HepG2 (cell line): Measurements from ENCODE around the gene RYR2. TPM values are rescaled to one million over a fixed set of nuclear protein-coding genes. Genes with fewer than 3 reads are reported as not detected.

Experiments used
- ATAC-seq: fragments of 200-7000 bp; cut with Tn5 transposase; 3 replicates; pipeline ENCODE4 v1.9.1; 2020; ENCODE audit warnings: mild to moderate bottlenecking, moderate library complexity
- BruUV-seq: library from RNA; stranded (reverse); fragments of 400-500 nt; replicated peaks from 2 replicates; lab custom pipeline; 2021; lab: Mats Ljungman, UMichigan
- CTCF ChIA-PET: fragments of 300-600 bp; formaldehyde crosslinking; extraction: SDS; loops from one replicate; lab custom pipeline; 2021; ENCODE audit warnings: low total read pairs, inconsistent platforms, low intra/inter-chr PET ratio; lab: Yijun Ruan, JAX
- POLR2A ChIA-PET: fragments of 350-600 bp; sonication (Branson Sonifier 250); formaldehyde crosslinking; loops from one replicate; lab custom pipeline; 2020; ENCODE audit warnings: antibody characterized with exemption, inconsistent platforms; lab: Yijun Ruan, JAX
- DNase-seq: peaks from one replicate; pipeline ENCODE4 v3.0.0-alpha.2; 2015; ENCODE audit warnings: low spot score
- FAIRE-seq: peaks from 3 replicates; lab custom pipeline; 2011; peaks lifted over from hg19 to GRCh38; lab: Jason Lieb, UNC
- H2AFZ ChIP-seq: one replicate; pipeline ENCODE4 v1.6.1; 2011; ENCODE audit warnings: low read length, inconsistent platforms
- H3K27ac ChIP-seq: fragments of 300-600 bp; 3 replicates; pipeline ENCODE4 v1.8.0; 2011; ENCODE audit warnings: mixed run types, mild to moderate bottlenecking, mixed read lengths, low read length, inconsistent platforms; ENCODE audit not compliant: insufficient read depth; ENCODE audit errors: extremely low read length
- H3K27me3 ChIP-seq, 2 experiments: fragments of 200-600 bp in 1 of 2; 2 replicates in 1 of 2; 3 replicates in 1 of 2; pipeline versions ENCODE4 v1.6.0 to v1.8.0; 2011; ENCODE audit warnings: low read length in 2 of 2, mild to moderate bottlenecking in 2 of 2, moderate library complexity in 2 of 2, inconsistent platforms in 1 of 2; ENCODE audit not compliant: insufficient read depth in 2 of 2, control insufficient read depth in 1 of 2
- H3K36me3 ChIP-seq, 2 experiments: fragments of 200-600 bp in 1 of 2; replicated peaks in 1 of 2; 2 replicates in 1 of 2; 3 replicates in 1 of 2; pipeline versions ENCODE4 v1.5.1 to v1.8.0; 2011; ENCODE audit warnings: low read length in 2 of 2, inconsistent platforms in 1 of 2; ENCODE audit not compliant: insufficient read depth in 2 of 2, control insufficient read depth in 1 of 2
- H3K4me1 ChIP-seq: 2 replicates; pipeline ENCODE4 v1.5.1; 2012; ENCODE audit warnings: low read length, inconsistent platforms; ENCODE audit not compliant: insufficient read depth
- H3K4me2 ChIP-seq: 2 replicates; pipeline ENCODE4 v1.6.0; 2011; ENCODE audit warnings: low read depth, low read length, inconsistent platforms
- H3K4me3 ChIP-seq, 3 experiments: fragments of 200-600 bp in 1 of 3; sonication (generic), shearing (Covaris generic) in 1 of 3; replicated peaks in 1 of 3; 2 replicates each; pipeline ENCODE4 v1.5.1; 2011 to 2016; ENCODE audit warnings: low read length in 3 of 3, inconsistent platforms in 2 of 3, low read depth in 2 of 3, mild to moderate bottlenecking in 2 of 3, control low read depth in 1 of 3, mixed read lengths in 1 of 3; ENCODE audit not compliant: insufficient read depth in 1 of 3
- H3K79me2 ChIP-seq: one replicate; pipeline ENCODE4 v1.6.1; 2011; ENCODE audit warnings: low read length, inconsistent platforms; ENCODE audit not compliant: insufficient read depth
- H3K9ac ChIP-seq: 2 replicates; pipeline ENCODE4 v1.6.0; 2011; ENCODE audit warnings: mild to moderate bottlenecking, low read depth, low read length, inconsistent platforms; ENCODE audit not compliant: insufficient read depth
- H3K9me3 ChIP-seq: 2 replicates; pipeline ENCODE4 v1.5.1; 2012; ENCODE audit warnings: mild to moderate bottlenecking, low read length
- H4K20me1 ChIP-seq: 2 replicates; pipeline ENCODE4 v1.6.0; 2011; ENCODE audit warnings: inconsistent platforms, mild to moderate bottlenecking, low read length, moderate library complexity; ENCODE audit not compliant: insufficient read depth
- DNMT1 ChIP-seq: sonication (generic); formaldehyde crosslinking; IDR thresholded peaks from 2 replicates; pipeline ENCODE4 v1.5.1; 2020; ENCODE audit warnings: mild to moderate bottlenecking, missing genetic modification reagents
- EED ChIP-seq: sonication (generic); formaldehyde crosslinking; IDR thresholded peaks from 2 replicates; pipeline ENCODE4 v1.5.0; 2020; ENCODE audit warnings: mild to moderate bottlenecking, missing genetic modification reagents
- GABPB1 ChIP-seq: IDR thresholded peaks from 2 replicates; pipeline ENCODE4 v1.6.1; 2016; ENCODE audit warnings: mild to moderate bottlenecking, missing genetic modification reagents, moderate library complexity, missing compliant biosample characterization
- GTF2F1 ChIP-seq: fragments of 150-350 bp; IDR thresholded peaks from 2 replicates; pipeline ENCODE4 v1.6.1; 2014; ENCODE audit warnings: low read length
- HOXA3 ChIP-seq: sonication (generic); formaldehyde crosslinking; IDR thresholded peaks from 2 replicates; pipeline ENCODE4 v1.5.0; 2020; ENCODE audit warnings: missing genetic modification reagents
- ISL2 ChIP-seq: sonication (generic); formaldehyde crosslinking; IDR thresholded peaks from 2 replicates; pipeline ENCODE4 v1.5.0; 2020; ENCODE audit warnings: missing genetic modification reagents
- MAF1 ChIP-seq: sonication (generic); formaldehyde crosslinking; IDR thresholded peaks from 2 replicates; pipeline ENCODE4 v1.5.0; 2020; ENCODE audit warnings: missing genetic modification reagents, borderline replicate concordance
- MED1 ChIP-seq: sonication (generic); formaldehyde crosslinking; IDR thresholded peaks from 2 replicates; pipeline ENCODE4 v1.4.0; 2020; ENCODE audit warnings: missing genetic modification reagents
- MXD4 ChIP-seq: IDR thresholded peaks from 2 replicates; pipeline ENCODE4 v1.6.1; 2016; ENCODE audit warnings: mild to moderate bottlenecking, missing biosample characterization, missing genetic modification reagents
- SAFB2 ChIP-seq: sonication (generic); formaldehyde crosslinking; IDR thresholded peaks from 2 replicates; pipeline ENCODE4 v1.5.1; 2020; ENCODE audit warnings: missing genetic modification reagents, low read depth, mild to moderate bottlenecking, borderline replicate concordance
- ZBTB20 ChIP-seq: sonication (generic); formaldehyde crosslinking; IDR thresholded peaks from 2 replicates; pipeline ENCODE4 v1.8.1; 2023; ENCODE audit warnings: missing genetic modification reagents, low read depth, mild to moderate bottlenecking, borderline replicate concordance
- ZBTB8A ChIP-seq: sonication (generic); formaldehyde crosslinking; IDR thresholded peaks from 2 replicates; pipeline ENCODE4 v1.4.0; 2020; ENCODE audit warnings: mild to moderate bottlenecking, low read depth, missing genetic modification reagents, borderline replicate concordance
- ZFY ChIP-seq: sonication (generic); formaldehyde crosslinking; IDR thresholded peaks from 2 replicates; pipeline ENCODE4 v1.4.0; 2020; ENCODE audit warnings: missing genetic modification reagents
- in situ Hi-C: cut with HindIII; loops from 2 replicates; pipeline ENCODE4 v1.10.0; 2017; ENCODE audit warnings: low pct_unique_long_range_greater_than_20kb; ENCODE audit not compliant: extremely low pct_ligation_motif_present
- intact Hi-C: fragments of 100-400 bp; cut with micrococcal nuclease; formaldehyde crosslinking; loops from one replicate; pipeline ENCODE4 v1.10.0; 2022; ENCODE audit not compliant: unreplicated experiment
- polyA plus RNA-seq, 8 experiments: library from polyadenylated mRNA; depleted of rRNA in 3 of 8; stranded (reverse) in 7 of 8; unstranded in 1 of 8; fragments of >200 nt; fragmentation: Illumina TruSeq in 4 of 8; extraction: Trizol in 4 of 8; gene quantifications; 2 replicates each; pipeline versions ENCODE4 v1.2.1 to v1.2.3, GENCODE V29; 2011 to 2016; ENCODE audit warnings: low read depth in 4 of 8, missing spikeins in 1 of 8, mixed read lengths in 1 of 8; ENCODE audit not compliant: insufficient read depth in 1 of 8
- total RNA-seq, 5 experiments: library from RNA; depleted of rRNA; stranded (reverse); fragments of >200 nt; fragmentation: Illumina TruSeq; extraction: Trizol; gene quantifications; 2 replicates each; pipeline ENCODE4 v1.2.3, GENCODE V29; 2016; ENCODE audit warnings: low read depth in 1 of 5
- TF ChIP-seq, protein P1 (sequence below): sonication (generic); formaldehyde crosslinking; IDR thresholded peaks from 2 replicates; pipeline ENCODE4 v1.5.0; 2020; ENCODE audit warnings: mild to moderate bottlenecking, missing genetic modification reagents
- TF ChIP-seq, protein P2 (sequence below): sonication (generic); formaldehyde crosslinking; IDR thresholded peaks from 2 replicates; pipeline ENCODE4 v1.5.0; 2020; ENCODE audit warnings: mild to moderate bottlenecking, missing genetic modification reagents, borderline replicate concordance
- TF ChIP-seq, protein P3 (sequence below): IDR thresholded peaks from 2 replicates; pipeline ENCODE4 v1.6.1; 2016; ENCODE audit warnings: mild to moderate bottlenecking, missing biosample characterization, missing genetic modification reagents

Gene RYR2
- total and polyA plus RNA-seq, 2 of the 13 experiments (the other 11 are each of a cell fraction or from before 2014, with no cell fraction given): not detected

DNA sequence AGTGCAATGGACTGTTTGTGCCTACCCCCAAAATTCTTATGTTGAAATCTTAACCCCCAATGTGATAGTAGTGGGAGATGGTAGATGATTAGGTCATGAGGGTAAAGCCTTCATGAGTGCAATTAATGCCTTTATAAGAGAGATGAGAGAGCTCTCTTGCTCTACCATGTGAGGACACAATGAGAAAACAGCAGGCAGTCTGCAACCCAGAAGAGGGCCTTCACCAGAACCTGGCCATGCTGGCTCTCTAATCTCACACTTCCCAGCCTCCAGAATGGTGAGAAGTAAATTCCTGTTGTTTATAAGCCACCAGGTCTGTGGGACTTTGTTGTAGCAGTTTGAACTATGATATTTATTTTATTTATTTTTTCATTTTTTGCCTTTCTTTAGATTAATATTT is 21.0 kb downstream of the RYR2 start:
- CTCF ChIA-PET: no interaction called here
- in situ Hi-C loops: no loop called here
- intact Hi-C loops: no loop called here
- Histone ChIP-seq H3K4me1 (no peaks in the 10 kb centered on the region), H3K27me3 (no peaks in the 10 kb centered on the region; a peak in 1 of 5 replicates), H3K27ac (no peak overlapping the region), H3K4me2 (no peak overlapping the region), H3K4me3 (no peak overlapping the region), H3K9ac (no peak overlapping the region), H3K36me3 (no peaks in the 10 kb centered on the region), H4K20me1 (no peaks in the 10 kb centered on the region), H2AFZ (no peak overlapping the region), H3K9me3 (no peaks in the 10 kb centered on the region), H3K79me2 (no peaks in the 10 kb centered on the region)
- no peak for ATAC-seq
- DNase-seq: no peak
- BruUV-seq: no TSS peak
- no peak for FAIRE-seq
- TF ChIP-seq MED1 (CRISPR knock-in tag): no peak
- TF ChIP-seq GABPB1 (CRISPR knock-in tag): no peak
- TF ChIP-seq ZBTB20: no peak
- TF ChIP-seq GTF2F1: no peak
- TF ChIP-seq, protein P1, sequence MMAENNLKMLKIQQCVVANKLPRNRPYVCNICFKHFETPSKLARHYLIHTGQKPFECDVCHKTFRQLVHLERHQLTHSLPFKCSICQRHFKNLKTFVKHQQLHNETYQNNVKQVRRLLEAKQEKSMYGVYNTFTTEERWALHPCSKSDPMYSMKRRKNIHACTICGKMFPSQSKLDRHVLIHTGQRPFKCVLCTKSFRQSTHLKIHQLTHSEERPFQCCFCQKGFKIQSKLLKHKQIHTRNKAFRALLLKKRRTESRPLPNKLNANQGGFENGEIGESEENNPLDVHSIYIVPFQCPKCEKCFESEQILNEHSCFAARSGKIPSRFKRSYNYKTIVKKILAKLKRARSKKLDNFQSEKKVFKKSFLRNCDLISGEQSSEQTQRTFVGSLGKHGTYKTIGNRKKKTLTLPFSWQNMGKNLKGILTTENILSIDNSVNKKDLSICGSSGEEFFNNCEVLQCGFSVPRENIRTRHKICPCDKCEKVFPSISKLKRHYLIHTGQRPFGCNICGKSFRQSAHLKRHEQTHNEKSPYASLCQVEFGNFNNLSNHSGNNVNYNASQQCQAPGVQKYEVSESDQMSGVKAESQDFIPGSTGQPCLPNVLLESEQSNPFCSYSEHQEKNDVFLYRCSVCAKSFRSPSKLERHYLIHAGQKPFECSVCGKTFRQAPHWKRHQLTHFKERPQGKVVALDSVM (CRISPR knock-in tag): no peak
- no peak for TF ChIP-seq DNMT1 (CRISPR knock-in tag)
- no peak for TF ChIP-seq MXD4 (CRISPR knock-in tag)
- no peak for TF ChIP-seq SAFB2 (CRISPR knock-in tag)
- no peak for TF ChIP-seq ISL2 (CRISPR knock-in tag)
- TF ChIP-seq HOXA3 (CRISPR knock-in tag): no peak
- TF ChIP-seq, protein P2, sequence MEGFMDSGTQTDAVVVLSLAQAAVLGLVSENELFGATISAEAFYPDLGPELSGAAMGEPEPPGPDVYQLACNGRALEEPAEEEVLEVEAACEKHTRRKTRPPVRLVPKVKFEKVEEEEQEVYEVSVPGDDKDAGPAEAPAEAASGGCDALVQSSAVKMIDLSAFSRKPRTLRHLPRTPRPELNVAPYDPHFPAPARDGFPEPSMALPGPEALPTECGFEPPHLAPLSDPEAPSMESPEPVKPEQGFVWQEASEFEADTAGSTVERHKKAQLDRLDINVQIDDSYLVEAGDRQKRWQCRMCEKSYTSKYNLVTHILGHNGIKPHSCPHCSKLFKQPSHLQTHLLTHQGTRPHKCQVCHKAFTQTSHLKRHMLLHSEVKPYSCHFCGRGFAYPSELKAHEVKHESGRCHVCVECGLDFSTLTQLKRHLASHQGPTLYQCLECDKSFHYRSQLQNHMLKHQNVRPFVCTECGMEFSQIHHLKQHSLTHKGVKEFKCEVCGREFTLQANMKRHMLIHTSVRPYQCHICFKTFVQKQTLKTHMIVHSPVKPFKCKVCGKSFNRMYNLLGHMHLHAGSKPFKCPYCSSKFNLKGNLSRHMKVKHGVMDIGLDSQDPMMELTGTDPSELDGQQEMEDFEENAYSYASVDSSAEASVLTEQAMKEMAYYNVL: no peak
- TF ChIP-seq, protein P3, sequence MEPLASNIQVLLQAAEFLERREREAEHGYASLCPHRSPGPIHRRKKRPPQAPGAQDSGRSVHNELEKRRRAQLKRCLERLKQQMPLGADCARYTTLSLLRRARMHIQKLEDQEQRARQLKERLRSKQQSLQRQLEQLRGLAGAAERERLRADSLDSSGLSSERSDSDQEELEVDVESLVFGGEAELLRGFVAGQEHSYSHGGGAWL (CRISPR knock-in tag): no peak
- no peak for TF ChIP-seq MAF1 (CRISPR knock-in tag)
- no peak for TF ChIP-seq ZFY (CRISPR knock-in tag)
- TF ChIP-seq ZBTB8A (CRISPR knock-in tag): no peak
- no peak for TF ChIP-seq EED
- POLR2A ChIA-PET: no interaction called here
